Keratinocyte (primary cell): ENCODE results near the gene B3GALNT1. TPM values are rescaled to one million over a fixed set of nuclear protein-coding genes. Genes with fewer than 3 reads are reported as not detected.

Experiments used
- DNase-seq: peaks from one replicate; pipeline ENCODE4 v3.0.0-alpha.2; 2011; ENCODE audit warnings: low read depth, missing footprints, low spot score
- FAIRE-seq: peaks from 2 replicates; lab custom pipeline; 2011; peaks lifted over from hg19 to GRCh38; lab: Jason Lieb, UNC
- H2AFZ ChIP-seq: 2 replicates; pipeline ENCODE4 v1.6.0; 2012; ENCODE audit warnings: low read length, control low read depth, inconsistent platforms; ENCODE audit not compliant: control insufficient read depth
- H3K27ac ChIP-seq: 2 replicates; pipeline ENCODE4 v1.5.1; 2011; ENCODE audit warnings: low read length; ENCODE audit not compliant: control insufficient read depth, insufficient read depth
- H3K27me3 ChIP-seq: 3 replicates; pipeline ENCODE4 v1.6.0; 2011; ENCODE audit warnings: low read length; ENCODE audit not compliant: control insufficient read depth, insufficient read depth; ENCODE audit errors: extremely low read depth
- H3K36me3 ChIP-seq, 2 experiments: 2 replicates in 1 of 2; 3 replicates in 1 of 2; pipeline ENCODE4 v1.5.1; 2011; ENCODE audit warnings: low read length in 2 of 2, mild to moderate bottlenecking in 1 of 2; ENCODE audit not compliant: control insufficient read depth in 2 of 2, insufficient read depth in 2 of 2; ENCODE audit errors: extremely low read depth in 1 of 2
- H3K4me1 ChIP-seq: 3 replicates; pipeline ENCODE4 v1.5.1; 2011; ENCODE audit warnings: low read length; ENCODE audit not compliant: control insufficient read depth, insufficient read depth; ENCODE audit errors: extremely low read depth
- H3K4me2 ChIP-seq: 3 replicates; pipeline ENCODE4 v1.6.0; 2011; ENCODE audit warnings: low read depth, low read length; ENCODE audit not compliant: control insufficient read depth, insufficient read depth; ENCODE audit errors: extremely low read depth
- H3K4me3 ChIP-seq, 3 experiments: fragments of 200-600 bp in 1 of 3; sonication (generic) in 1 of 3; 2 replicates in 2 of 3; 3 replicates in 1 of 3; pipeline ENCODE4 v1.5.1; 2011 to 2016; ENCODE audit warnings: low read length in 3 of 3, mild to moderate bottlenecking in 3 of 3, control low read depth in 2 of 3, inconsistent platforms in 1 of 3, low read depth in 1 of 3, mixed read lengths in 1 of 3, mixed run types in 1 of 3, moderate library complexity in 1 of 3; ENCODE audit not compliant: control insufficient read depth in 2 of 3, insufficient read depth in 2 of 3; ENCODE audit errors: extremely low read depth in 1 of 3
- H3K79me2 ChIP-seq: 2 replicates; pipeline ENCODE4 v1.6.0; 2012; ENCODE audit warnings: low read length; ENCODE audit not compliant: control insufficient read depth, insufficient read depth
- H3K9ac ChIP-seq: 3 replicates; pipeline ENCODE4 v1.6.0; 2011; ENCODE audit warnings: low read length; ENCODE audit not compliant: control insufficient read depth, insufficient read depth; ENCODE audit errors: extremely low read depth
- H3K9me1 ChIP-seq: 3 replicates; pipeline ENCODE4 v1.6.0; 2011; ENCODE audit warnings: low read length; ENCODE audit not compliant: control insufficient read depth, insufficient read depth; ENCODE audit errors: extremely low read depth
- H3K9me3 ChIP-seq: 2 replicates; pipeline ENCODE4 v1.5.1; 2012; ENCODE audit warnings: low read depth, low read length; ENCODE audit not compliant: control insufficient read depth
- H4K20me1 ChIP-seq: 3 replicates; pipeline ENCODE4 v1.6.0; 2011; ENCODE audit warnings: low read length; ENCODE audit not compliant: control insufficient read depth, insufficient read depth; ENCODE audit errors: extremely low read depth
- EZH2 ChIP-seq: IDR thresholded peaks from one replicate; pipeline ENCODE4 v1.6.1; 2012; ENCODE audit warnings: inconsistent platforms, mild to moderate bottlenecking, low read length, moderate library complexity
- dilution Hi-C: fragments of 300-500 bp; cut with MboI; formaldehyde crosslinking; loops from one replicate; pipeline ENCODE4 v1.7.0; 2020; ENCODE audit warnings: low sequenced_read_pairs; ENCODE audit not compliant: extremely low pct_ligation_motif_present
- polyA plus RNA-seq, 5 experiments: library from polyadenylated mRNA; depleted of rRNA in 3 of 5; stranded (reverse) in 3 of 5; stranded (forward) in 1 of 5; unstranded in 1 of 5; fragments of >200 nt; gene quantifications; 1 replicate in 1 of 5; 2 replicates in 3 of 5; 3 replicates in 1 of 5; pipeline versions ENCODE4 v1.2.1 to v1.2.3, GENCODE V29; 2011 to 2012; ENCODE audit warnings: missing spikeins in 2 of 5, low read depth in 1 of 5, low replicate concordance in 1 of 5
- TF ChIP-seq, protein P1 (sequence below), 3 experiments: IDR thresholded peaks in 1 of 3; conservative IDR thresholded peaks in 1 of 3; optimal IDR thresholded peaks in 1 of 3; 2 replicates in 2 of 3; 3 replicates in 1 of 3; pipeline versions ENCODE3 to v1.5.1; 2011; ENCODE audit warnings: low read length in 3 of 3, mild to moderate bottlenecking in 3 of 3, moderate library complexity in 2 of 3, control low read depth in 1 of 3, inconsistent platforms in 1 of 3; ENCODE audit not compliant: insufficient read depth in 2 of 3; ENCODE audit errors: extremely low read depth in 1 of 3

Gene B3GALNT1
- polyA plus RNA-seq, 1 donor (not counting 4 experiments of a cell fraction or from before 2014, with no cell fraction given) = 3.6 TPM

GRCh38 chr3:161117646-161118045 lies 12.5 kb upstream of the B3GALNT1 start:
- FAIRE-seq (no peak), DNase-seq (no peak)
- H4K20me1 ChIP-seq = no peaks in the 10 kb centered on the region
- no peak for TF ChIP-seq EZH2
- TF ChIP-seq, protein P1, sequence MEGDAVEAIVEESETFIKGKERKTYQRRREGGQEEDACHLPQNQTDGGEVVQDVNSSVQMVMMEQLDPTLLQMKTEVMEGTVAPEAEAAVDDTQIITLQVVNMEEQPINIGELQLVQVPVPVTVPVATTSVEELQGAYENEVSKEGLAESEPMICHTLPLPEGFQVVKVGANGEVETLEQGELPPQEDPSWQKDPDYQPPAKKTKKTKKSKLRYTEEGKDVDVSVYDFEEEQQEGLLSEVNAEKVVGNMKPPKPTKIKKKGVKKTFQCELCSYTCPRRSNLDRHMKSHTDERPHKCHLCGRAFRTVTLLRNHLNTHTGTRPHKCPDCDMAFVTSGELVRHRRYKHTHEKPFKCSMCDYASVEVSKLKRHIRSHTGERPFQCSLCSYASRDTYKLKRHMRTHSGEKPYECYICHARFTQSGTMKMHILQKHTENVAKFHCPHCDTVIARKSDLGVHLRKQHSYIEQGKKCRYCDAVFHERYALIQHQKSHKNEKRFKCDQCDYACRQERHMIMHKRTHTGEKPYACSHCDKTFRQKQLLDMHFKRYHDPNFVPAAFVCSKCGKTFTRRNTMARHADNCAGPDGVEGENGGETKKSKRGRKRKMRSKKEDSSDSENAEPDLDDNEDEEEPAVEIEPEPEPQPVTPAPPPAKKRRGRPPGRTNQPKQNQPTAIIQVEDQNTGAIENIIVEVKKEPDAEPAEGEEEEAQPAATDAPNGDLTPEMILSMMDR (optimal IDR thresholded peaks at IDR 0.05 in 1 of 3, IDR thresholded peaks at IDR 0.05 in 1 of 3, conservative IDR thresholded peaks at IDR 0.05 in 1 of 3; ENCODE audit: extremely low read depth in 1 of 3, insufficient read depth in 2 of 3, low read length in 3 of 3) = no peak
- H3K4me2 ChIP-seq = no peak overlapping the region
- no peak overlapping the region for H3K27ac ChIP-seq
- H3K27me3 ChIP-seq = no peaks in the 10 kb centered on the region
- H3K79me2 ChIP-seq = no peaks in the 10 kb centered on the region
- H3K9me1 ChIP-seq = no peaks in the 10 kb centered on the region
- H3K4me1 ChIP-seq = no peaks in the 10 kb centered on the region
- dilution Hi-C loops = no loop called here
- H3K9ac ChIP-seq = no peak overlapping the region
- H3K9me3 ChIP-seq = peaks cover 1% of the 10 kb centered on the region
- H3K36me3 ChIP-seq = no peaks in the 10 kb centered on the region
- H2AFZ ChIP-seq = no peak overlapping the region
- H3K4me3 ChIP-seq = no peak overlapping the region

GRCh38 chr3:161108840-161109239 lies 3.7 kb upstream of the B3GALNT1 start:
- Histone ChIP-seq H3K4me2 (no peak overlapping the region), H3K27ac (no peak overlapping the region), H3K27me3 (no peaks in the 10 kb centered on the region), H3K36me3 (no peaks in the 10 kb centered on the region), H3K9ac (no peak overlapping the region), H4K20me1 (no peaks in the 10 kb centered on the region), H3K4me1 (peaks cover 9% of the 10 kb centered on the region), H3K4me3 (no peak overlapping the region), H3K79me2 (no peaks in the 10 kb centered on the region), H3K9me1 (no peaks in the 10 kb centered on the region), H2AFZ (no peak overlapping the region), H3K9me3 (no peaks in the 10 kb centered on the region)
- no peak for DNase-seq
- TF ChIP-seq, protein P1 (optimal IDR thresholded peaks at IDR 0.05 in 1 of 3, IDR thresholded peaks at IDR 0.05 in 1 of 3, conservative IDR thresholded peaks at IDR 0.05 in 1 of 3; ENCODE audit: extremely low read depth in 1 of 3, insufficient read depth in 2 of 3, low read length in 3 of 3) = no peak
- no peak for TF ChIP-seq EZH2
- peak; percentile 41 for FAIRE-seq
- dilution Hi-C loops = no loop called here
